HG03432 (cell line): ENCODE data around the gene PRND.
"Not testable (repeated sequence)": the region's sequence is repeated elsewhere in the genome, so short reads cannot be mapped to it uniquely, and the experiment has no call there.

Source experiments
- ATAC-seq: cut with Tn5 transposase; IDR thresholded peaks from one replicate; pipeline ENCODE4 v1.9.1; 2021; ENCODE audit warnings: mild to moderate bottlenecking, moderate library complexity; ENCODE audit not compliant: unreplicated experiment

PRND gene

DNA sequence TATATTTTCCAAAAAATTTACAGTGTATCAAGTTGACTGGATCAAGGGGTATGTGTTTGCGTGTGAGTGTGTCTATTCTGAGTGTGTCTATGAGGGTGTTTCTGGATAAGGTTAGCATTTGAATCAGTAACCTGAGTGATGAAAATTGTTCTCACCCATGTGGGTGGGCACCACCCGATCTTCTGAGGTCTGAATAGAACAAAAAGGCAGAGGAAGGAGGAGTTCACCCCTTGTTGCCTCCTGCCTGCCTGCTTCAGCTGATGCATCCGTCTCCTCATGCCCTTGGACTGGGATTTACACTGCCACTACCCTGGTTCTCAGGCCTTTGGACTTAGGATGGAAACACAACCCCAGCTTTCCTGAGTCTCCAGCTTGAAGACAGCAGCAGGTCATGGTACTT, 13.7 kb upstream of the PRND start:
- no peak for ATAC-seq

- ATAC-seq, result no peak
Observed at GRCh38 chr20:4708856-4709255, 12.9 kb upstream of the PRND start.

DNA sequence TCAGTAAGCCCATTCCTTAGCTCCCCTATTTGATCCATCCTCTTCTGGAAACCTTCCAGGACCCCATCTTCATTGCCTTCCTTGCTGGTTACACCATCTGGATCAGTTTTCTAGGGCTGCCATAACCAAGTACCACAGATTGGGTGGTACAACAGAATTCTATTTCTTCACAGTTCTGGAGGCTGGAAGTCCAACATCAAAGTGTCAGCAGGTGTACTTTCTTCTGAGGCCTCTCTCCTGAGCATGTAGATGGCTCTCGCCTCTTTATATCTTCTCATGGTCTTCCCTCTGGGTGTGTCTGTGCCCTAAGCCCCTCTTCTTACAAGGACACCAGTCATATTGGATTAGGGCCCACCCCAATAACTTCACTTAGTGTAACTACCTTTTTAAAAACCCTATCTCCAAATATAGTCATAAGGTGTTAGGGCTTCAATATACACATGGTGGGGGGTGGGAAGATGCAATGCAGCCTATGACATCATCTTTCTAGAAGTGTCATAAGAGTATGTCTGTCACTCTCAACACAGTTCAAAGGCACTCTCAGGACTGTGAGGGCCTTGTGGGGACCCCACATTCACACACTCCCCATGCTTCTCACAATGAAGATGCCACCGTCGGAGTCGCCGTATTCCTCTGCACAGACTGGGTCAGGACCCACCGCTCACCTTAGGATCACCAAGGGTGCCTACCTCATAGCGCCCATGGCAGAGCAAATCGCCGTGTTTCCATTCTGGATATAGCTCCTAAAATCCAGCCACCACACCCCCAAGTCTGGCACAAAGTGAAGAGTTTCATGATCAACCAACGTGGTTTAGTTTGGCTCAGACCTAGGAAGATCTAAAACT, 12.2 kb upstream of the PRND start:
- ATAC-seq, result no peak

DNA sequence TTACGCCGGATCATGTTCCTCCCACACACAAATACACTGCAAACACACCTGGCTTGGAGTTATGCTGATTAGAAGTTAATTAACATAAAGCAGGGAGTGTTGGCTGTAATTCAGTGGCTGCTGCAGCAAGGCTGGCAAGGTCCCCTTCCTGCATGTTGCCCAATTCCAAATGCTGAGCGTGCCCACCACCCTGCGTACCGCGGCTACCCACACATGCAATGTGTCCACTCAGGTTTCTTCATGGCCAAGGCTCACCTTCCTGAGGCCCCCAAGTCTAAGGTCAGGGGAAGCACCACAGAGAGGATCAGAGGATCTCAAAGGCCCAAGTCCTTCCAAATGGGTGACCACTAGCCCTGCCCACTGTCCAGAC, 11.6 kb upstream of the PRND start:
- no peak for ATAC-seq

- peak; percentile 52 for ATAC-seq
Observed at GRCh38 chr20:4711511-4711910, 10.2 kb upstream of the PRND start.

GRCh38 chr20:4713401-4713800, 8.3 kb upstream of the PRND start:
- no peak for ATAC-seq

GRCh38 chr20:4714818-4715217, 6.9 kb upstream of the PRND start:
- no peak for ATAC-seq

DNA sequence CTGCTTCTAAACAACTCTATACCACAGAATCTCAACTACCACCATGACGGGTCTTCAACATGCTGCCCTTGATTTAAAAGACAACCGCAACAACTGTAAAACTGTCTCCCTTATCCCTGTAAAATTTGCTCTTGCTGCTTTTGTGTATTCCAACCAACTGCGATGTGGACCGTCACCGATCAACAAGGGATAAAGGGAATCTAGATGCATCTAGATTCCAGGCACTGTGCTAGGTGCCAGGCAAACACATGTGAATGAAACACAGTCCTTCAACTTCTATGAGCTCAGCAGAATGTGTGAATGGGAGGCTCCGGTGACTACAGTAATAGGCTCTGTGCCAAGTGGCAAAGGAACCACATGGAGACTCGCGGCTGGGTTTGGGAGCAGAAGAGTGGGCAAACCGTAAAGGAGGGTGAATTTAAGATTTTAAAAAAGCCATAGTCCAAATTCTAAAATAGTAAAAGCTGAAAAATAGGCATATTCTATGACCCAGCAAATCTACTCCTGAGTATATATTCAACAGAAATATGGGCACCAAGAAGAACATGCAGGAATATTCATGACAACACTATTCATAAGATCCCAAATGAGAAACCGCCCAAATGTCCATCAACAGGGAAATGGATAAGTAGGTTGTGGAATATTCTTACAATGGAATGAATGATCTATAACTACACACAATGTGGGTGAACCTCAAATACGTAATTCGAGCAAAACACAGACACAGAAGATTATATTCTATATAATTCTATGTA, 3.7 kb upstream of the PRND start:
- ATAC-seq, result no peak

DNA sequence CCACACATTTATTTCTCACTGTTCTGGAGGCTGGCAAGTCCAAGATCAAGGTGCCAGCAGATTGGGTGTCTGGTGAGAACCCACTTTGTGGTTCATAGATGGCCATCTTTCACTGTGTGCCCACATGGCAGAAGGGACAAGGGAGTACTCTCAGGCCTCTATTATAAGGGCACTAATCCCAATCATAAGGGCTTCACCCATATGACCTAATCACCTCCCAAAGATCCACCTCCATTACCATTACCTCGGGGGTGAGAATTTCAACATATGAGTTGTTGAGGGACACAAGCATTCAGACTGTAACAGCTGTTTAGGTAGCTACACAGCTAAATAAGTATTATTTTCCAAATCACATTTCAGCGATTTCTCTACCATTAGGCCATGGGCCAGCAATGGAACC, 2.5 kb upstream of the PRND start:
- ATAC-seq, result no peak

DNA sequence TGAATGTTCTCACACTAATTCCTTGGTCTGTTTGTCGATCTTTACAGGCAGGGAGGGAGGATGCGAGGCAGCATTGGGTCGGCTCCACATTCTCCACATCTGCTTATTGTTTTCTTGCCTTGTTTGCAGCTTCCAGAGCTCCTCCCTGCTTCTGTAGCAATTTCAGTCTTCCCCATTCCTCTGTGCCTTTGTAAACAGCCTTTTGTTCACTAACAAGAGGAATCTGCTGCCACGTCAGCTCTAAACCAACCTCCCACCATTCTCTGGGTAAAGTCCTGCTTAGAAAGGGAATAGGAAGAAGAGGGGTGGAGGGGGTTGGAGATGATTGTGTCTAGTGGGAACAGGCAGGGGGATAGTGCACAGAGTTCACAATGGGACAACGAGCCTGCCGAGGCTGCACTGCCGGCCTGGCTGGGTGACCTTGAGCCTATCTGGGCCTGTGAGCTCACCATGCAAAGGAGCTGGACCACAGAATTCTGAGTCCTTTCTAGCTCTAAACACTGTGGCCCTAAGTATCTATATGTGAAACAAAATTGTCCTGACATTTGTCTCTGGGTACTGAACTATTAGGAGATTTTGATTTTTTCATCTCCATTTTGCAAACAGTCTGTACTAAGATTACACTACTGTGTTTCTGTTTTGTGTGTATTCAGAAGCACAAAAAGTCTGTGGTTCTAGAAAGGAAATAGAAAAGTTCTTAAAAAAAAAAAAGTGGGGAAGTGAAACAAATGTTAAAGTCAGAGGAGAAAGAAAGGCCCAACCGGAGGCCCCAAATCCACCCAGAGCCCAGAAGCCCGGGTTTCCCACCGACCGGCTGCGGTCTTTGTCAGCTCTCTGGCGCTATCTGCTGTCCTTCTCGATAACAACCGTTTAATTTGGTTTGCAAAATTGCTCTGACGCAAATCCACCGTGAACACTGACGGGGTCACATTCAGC, 1.4 kb upstream of the PRND start:
- ATAC-seq, result peak; percentile 93

DNA sequence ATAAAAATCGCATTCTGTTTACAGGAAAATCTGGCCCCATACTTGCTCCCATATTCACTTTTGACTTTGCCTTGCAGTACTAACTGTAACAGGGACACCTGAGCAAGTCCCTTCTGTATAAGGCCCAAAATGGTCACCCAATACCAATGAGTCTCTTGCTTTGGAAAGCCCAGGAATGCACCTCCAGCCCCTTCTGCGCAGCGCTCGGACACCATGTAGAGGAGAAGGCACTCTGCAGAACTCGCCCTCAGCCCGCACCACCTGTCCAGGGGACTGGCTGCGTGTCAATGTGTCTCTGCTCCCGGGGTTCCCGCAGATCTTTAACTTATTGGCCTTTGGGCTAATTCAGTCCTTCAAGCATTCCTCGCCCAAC, 746 bp upstream of the PRND start:
- ATAC-seq, result peak; percentile 12

- no peak for ATAC-seq
Observed at GRCh38 chr20:4722571-4722970, 862 bp downstream of the PRND start.

DNA sequence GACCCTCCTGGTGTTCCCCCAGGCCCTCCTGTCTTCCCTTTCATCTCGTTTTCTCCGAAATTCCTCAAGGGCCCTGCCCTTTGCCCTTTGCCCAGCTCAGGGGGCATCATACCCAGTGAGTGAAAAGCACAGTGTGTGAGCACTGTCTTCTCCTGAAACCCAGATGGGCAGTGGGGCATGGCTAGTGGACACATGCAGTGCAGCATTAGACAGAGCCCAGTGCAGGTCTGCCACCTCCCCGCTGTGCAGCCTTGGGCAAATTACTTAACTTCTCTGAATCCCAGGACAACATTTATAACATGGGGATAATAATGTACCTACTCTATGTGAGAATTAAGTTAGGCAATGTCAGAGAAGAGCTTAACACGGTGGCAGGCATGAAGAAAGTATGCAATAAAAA, 1.3 kb downstream of the PRND start:
- no peak for ATAC-seq

- not testable (repeated sequence) for ATAC-seq
Observed at GRCh38 chr20:4723553-4723952, 1.8 kb downstream of the PRND start.

DNA sequence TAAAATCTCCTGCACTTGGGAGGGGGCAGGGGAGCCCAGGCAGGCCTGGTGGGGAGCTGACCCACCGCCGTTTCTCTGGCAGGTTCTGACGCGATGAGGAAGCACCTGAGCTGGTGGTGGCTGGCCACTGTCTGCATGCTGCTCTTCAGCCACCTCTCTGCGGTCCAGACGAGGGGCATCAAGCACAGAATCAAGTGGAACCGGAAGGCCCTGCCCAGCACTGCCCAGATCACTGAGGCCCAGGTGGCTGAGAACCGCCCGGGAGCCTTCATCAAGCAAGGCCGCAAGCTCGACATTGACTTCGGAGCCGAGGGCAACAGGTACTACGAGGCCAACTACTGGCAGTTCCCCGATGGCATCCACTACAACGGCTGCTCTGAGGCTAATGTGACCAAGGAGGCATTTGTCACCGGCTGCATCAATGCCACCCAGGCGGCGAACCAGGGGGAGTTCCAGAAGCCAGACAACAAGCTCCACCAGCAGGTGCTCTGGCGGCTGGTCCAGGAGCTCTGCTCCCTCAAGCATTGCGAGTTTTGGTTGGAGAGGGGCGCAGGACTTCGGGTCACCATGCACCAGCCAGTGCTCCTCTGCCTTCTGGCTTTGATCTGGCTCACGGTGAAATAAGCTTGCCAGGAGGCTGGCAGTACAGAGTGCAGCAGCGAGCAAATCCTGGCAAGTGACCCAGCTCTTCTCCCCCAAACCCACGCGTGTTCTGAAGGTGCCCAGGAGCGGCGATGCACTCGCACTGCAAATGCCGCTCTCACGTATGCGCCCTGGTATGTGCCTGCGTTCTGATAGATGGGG, 3.0 kb downstream of the PRND start:
- ATAC-seq, result no peak

DNA sequence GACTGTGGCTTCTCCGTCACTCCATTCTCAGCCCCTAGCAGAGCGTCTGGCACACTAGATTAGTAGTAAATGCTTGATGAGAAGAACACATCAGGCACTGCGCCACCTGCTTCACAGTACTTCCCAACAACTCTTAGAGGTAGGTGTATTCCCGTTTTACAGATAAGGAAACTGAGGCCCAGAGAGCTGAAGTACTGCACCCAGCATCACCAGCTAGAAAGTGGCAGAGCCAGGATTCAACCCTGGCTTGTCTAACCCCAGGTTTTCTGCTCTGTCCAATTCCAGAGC, 3.5 kb downstream of the PRND start:
- ATAC-seq, result no peak

DNA sequence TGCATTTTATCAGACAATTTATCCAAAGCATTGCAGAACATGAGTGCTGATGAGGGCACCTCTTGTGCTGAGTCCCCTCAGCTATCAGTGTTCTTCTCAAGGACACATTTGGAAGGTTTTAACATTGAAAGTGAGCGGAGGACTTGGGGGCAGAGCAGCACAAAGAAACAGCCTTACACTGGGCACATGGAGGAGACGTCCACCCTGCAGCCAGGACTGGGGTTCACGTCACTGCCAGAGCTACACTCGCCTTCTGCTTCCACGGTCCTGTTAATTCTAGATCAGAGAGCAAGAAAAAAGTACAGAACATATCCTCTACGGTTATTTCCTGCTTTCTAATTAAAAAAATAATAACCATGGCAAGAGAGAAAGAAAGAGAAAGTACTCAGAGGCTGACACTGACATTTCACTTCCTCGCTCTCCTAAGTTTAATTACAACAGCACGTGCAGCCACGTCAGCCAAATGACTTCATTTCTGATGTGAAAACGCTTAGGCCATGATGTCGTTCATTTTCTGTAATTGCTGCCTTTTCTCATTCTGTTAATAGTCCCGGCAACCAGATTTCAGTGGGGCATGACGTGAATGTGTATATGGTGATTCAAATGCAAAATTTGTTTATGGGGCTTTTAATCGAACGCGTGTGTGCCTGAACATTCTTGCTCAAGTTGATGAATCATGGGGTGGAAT, 5.1 kb downstream of the PRND start:
- ATAC-seq, result no peak

DNA sequence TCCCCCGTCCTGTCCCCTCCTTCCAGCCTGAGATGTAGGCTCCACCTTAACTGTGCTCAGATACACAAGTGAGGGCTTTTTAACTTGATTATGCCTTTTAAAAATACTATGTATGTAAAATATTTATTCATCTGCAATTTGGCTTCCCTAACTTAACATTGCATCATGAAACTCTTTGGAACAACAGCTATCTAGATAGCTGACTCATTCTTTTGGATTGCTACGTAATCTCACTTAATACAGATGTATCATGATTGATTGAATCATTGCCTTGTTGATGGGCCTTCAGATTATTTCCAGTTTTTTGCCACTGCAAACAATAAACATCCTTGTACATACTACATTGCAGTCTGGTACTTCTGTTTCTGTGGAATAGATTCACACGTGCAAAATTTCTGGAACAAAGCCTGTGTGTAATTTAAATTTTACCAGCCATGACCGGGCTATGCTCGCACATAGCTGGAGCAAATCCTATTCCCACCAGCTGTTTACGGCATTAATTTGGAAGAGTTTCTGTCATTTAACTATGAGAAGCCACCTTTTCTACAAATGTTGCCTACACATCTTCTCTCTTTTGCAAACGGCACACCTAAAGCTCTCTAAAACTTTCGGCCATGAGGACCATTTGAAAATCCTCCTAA, 6.5 kb downstream of the PRND start:
- no peak for ATAC-seq

GRCh38 chr20:4729265-4729664, 7.6 kb downstream of the PRND start:
- ATAC-seq, result no peak

DNA sequence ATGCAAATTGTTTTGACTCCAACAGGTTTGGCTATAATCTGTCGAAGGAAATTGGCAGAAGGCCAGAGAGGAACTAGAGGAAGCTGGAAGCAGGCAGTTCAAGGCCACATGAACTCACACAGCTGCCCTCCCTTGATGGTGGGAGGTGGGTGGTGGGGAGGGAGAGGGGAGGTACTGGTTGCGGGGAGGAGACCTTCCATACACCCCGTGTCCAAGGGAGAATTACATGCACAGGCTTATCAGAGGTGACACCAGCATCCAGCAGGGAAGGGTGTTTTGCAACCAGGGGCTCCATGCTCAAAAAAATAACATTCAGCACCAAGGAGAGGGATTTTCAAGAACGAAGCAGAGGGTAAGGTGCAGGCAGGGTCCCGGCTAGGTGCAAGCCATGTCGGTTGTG, 9.1 kb downstream of the PRND start:
- ATAC-seq, result no peak
